Kidney tubule cell (primary cell): Measurements from ENCODE around the gene GOLT1B.

Source experiments
- DNase-seq: peaks from one replicate; pipeline ENCODE4 v3.0.0-alpha.2; 2018; ENCODE audit warnings: low spot score

Gene GOLT1B

GRCh38 chr12:21566223-21566906, 64.8 kb downstream of the GOLT1B start:
- peak; percentile 53 for DNase-seq

DNA sequence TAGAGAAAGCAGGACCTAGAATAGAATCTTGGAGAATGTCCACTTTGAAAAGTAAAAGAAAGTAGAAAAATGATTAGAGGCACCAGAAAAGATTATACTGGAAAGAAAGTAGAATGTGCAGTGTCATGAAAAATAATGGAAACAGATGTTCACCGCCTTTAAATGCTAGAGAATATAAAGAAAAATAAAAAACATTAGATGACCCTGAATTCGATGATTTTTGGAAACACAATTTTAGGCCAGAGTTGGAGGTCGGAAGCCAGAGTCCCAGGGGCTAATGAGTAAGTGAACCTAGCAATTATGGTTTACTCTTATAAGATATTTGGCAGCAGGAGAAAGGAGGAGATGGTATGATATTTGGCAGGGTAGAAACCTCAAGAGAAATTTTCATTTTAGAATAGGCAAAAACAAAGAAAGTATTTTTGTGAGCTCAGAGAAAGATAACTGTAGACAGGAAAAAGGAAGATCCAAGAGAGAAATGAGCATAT, 65.4 kb downstream of the GOLT1B start:
- DNase-seq: no peak
